CD4-positive, alpha-beta T cell treated with Interleukin-4 for 4 hours (primary cell): ENCODE data around the gene SPRN.
A peak's percentile ranks its signal among the peaks of the same experiment; 100 is the strongest.
"Not testable (repeated sequence)": the region's sequence is repeated elsewhere in the genome, so short reads cannot be mapped to it uniquely, and the experiment has no call there.

Source experiments
- DNase-seq: peaks from one replicate; pipeline ENCODE4 v3.0.0-alpha.2; 2020

Gene SPRN

DNA sequence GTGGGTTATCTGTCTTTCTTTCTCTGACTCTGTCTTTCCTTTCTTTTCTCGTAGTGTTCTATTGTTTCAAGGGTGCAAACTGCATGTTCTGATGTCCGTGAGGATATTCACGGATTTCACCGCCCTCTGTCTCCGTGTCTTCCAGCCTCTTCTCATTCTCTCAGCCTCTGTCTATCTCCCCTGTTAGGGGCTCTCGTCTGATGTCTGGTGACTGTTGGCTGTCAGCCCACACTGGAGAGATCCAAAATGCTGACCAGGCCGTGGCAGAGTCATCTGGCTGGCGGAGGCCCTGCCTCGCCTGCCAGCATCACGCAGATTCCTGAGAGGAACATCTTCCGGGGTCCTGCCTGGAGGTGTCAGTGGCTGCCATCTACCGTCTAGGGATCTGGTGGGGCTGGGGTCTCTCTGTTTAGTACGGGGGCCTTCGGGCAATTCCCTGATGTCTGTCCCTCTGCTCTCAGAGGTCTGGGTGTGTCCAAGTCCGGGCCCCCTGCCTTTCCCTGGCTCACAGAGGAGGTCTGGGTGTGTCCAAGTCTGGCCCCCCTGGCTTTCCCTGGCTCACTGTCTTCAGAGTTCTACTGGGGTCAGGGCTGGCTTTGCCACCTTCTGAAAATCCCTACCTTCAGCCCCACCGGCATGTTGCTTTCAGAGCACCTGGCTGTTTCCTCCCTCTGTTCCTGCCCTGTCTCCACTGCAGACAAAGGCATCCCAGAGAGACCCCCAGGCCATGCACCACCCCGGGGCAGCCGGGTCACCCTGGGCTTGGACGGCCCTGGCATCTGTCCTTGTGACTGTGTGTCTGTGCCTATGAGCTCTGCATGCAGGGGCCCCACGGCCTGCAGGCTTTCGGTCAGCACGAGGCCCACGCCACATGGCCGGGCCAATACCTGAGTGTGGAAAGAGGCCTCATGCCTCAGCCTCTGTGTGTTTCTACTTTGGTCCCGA lies 15.4 kb upstream of the SPRN start:
- no peak for DNase-seq

DNA sequence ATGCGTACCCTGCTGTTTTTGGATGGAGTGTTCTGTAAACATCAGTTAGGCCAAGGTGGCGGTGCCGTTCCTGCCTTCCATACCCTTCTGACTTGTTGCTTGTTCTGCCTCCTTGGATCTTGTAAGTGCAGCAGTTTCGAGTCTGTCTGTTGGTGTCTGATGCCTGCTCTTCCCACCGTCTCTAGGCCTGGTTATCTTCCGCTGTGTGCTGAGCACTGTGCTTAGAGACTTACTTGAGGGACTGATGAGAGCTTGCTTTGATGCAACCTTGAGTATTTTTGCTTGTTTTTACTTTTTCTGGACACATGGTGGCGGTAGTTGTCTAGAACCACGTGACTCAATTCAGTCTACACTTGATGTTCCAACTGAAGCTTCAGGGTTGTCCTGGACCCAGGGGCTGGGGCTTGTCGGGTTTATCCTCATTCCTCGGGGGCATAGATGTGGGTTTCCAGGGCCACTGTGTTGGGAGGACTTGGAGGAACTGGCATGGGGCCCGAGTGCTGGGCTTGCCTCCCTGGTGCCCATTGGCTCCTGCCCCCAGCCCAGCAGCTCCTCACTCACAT lies 14.4 kb upstream of the SPRN start:
- DNase-seq, result peak; percentile 42

DNA sequence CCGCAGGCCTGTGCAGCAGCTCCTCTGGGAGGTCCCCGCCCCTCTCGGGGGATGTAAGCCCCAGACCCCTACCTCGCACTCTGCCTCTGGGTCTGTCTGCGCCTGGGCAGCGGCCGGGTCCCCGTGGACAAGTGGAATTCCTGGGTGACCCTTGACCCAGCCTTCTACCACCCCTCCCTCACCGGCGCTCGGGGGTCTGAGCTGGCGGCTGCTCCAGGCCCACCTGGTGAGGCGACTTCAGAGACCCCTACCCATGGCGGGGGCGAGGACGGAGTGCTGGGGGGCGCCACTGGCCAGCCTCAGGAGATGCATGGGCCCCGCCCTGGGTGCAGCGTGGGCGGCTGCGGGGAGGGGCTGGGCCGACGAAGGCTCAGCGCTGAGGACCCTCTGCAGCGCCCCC lies 8.4 kb upstream of the SPRN start:
- not testable (repeated sequence) for DNase-seq

DNA sequence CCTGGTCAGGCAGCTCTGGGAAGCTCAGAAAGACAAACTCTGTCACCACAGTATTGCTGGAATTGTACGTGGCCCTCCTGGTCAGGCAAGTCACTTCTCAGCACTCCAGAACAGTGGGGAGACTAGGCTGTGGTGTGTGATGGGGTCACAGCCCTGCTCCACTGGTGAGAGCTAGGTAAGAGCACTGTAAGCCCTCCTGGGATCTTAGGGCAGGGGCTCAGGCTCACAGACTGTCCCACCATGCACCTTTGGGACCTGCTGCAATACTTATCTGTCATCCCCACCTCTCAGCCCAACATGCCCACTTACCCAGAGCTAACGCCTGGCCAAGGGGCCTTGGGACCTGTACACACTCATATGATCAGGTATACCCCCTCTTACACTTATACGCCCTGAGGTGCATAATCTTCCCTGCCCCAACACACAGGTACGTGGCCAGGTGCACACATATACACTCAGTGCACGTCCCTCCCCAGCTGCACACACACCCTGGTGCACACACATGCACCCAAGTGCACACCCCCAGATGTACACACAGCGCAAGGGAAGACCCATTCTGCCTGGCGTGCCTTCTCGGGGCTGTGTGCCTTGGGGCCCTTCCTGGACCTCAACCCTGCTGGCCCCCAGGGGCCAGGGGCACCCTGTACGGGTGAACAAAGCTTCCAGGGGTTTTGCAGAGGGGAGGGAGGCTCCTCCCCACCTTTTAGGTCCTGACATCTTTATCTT lies 7.6 kb upstream of the SPRN start:
- not testable (repeated sequence) for DNase-seq

DNA sequence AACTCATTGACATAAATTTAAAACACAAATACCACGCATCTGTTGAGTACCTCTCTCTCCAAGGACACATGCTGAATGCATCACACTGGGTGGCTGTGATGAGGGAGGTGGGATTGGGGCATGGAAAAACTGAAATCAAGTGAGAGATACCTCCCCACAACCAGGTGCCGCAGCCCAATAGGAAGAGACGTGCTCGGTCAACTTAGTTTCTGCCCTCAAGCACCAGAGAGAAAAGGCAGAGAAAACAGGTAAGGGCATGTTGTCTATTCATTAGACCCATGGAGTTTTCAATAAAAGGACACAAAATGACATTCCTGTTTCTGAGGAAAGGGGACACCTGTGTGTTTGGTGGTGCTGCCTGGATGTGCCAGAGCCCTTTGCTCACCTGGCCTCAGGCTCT lies 5.1 kb upstream of the SPRN start:
- not testable (repeated sequence) for DNase-seq

DNA sequence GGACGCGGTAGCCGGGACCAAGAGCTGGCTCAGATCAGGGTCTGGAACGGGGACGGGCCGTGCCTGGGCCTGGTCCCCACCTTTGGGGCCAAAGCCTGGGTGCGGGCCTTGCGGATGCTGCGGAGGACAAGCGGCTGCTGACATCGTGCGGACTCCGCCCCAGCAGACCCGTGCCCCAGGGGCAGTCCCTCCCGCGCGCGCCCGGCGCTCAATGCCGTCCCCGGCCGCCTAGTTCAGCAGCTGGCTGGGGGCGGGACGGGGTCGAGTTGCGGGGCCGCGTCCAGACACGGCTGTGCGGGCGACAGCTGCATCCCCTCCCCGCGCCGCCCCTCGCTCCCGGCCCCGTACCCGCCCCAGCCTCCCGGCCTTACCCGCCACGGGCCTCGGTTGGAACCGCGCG lies 323 bp downstream of the SPRN start:
- DNase-seq, result not testable (repeated sequence)

DNA sequence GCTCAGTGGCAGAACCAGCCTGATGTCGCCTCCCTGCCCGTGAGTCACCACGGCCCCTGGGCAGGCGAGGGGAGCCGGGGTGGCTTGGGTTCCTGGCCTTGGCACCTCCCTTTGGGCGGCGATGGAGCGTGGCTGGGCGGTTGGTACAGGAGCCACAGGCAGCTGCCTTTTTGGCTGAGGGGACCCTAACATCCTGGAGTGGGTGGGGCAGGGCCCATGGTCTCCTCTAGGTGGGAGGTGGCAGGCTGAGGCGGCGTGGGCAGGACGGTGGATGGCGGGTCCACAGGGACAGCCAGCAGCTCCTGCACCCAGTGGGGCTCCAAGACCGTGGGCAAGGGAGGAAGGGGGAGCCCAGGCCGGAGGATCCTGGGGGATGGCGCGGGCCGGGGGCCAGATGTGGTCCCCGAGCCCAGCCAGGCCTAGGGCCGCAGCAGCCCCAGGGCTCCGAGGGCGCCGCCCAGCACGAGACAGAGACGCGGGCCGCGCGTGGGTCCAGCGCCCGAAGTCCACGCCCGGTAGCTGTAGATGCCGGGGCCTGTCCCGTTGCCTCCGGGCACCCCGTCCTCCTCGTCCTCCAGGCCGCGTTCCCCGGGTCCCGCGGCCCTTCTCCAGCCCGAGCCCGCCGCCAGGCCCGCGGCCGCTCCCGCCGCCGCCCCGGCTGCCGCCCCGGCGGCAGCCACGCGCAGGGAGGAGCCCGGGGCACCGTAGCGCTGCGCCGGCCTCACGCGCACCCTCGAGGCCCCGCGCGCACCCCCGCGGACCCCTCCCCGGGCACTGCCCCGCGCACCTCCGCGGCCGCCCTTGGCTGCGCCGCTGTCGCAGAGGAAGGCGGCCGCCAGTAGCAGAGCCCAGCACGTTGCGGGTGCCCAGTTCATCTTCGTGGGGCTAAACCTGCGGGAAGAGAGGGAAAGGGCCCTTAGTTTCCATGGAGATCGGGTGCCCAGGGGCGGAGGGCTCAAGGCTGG lies 1.3 kb downstream of the SPRN start:
- no peak for DNase-seq

DNA sequence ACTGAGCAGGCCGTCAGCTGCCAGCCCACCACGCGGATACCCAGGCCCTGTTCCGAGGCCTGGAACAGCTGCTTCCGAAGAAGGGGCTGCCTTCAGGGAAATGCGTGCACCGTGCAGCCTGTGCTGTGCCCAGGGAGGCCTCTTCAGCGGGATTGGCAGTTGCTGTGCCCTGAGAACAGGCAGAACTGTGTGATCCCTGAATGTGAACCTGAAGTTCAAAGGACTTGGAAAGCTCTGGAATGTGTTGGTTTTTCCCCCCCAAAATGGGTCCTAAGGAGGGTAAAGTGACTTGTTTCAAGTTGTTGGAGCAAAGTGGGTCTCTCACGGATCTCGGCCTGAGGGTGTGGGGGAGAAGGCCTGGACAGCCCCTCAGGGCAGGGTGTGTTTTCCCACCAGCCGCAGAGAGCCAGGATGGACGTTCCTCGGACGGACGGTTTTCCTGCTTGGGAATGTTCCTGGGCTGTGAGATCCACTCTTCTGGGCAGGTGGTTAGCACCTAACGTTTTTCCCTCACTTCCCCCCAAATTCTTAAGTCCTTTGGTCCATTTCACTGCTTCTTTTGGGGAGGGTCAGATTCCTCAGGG lies 2.1 kb downstream of the SPRN start:
- no peak for DNase-seq

DNA sequence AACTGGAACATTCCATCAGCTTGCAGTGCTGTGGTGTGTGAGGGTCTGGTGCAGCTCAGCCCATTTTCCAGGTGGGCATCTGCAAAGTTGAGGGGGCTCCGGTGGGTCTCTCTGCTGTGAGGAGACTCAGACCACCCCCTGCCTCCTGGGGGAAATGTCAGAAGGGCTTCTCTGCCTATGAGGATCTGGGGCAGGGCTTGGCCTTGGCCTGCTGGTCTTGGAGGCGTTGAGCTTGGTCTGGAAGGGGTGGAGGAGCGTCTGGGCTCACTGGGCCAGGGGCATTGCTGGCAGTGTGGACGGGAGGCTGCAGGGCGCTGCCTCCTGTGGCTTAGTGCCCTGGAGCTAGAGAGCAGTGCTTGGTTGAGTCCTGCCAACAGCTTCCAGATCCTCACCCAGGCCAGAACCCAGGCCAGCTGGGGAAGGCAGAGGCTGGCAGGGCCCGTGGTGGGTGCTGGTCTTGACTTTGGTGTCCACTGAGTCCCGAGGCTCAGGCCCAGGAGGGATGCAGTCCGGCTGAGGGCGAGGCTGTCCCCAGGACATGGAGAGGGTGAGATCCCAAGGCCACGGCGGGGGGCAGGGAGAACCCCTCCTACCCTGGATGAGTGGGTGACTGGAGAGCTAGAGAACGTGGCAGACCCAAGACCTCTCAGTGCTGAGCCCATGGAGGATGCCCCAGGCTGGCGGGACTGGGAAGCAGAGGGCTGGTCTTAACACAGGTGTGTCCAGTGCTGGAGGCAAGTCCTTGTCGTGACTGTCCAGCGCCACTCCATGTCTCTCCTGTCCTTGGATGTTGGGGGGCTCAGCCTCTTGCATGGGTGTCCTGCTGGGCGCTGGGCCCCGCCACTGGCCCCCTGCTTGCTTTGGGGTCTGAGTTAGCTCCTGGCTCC lies 2.8 kb downstream of the SPRN start:
- no peak for DNase-seq

DNA sequence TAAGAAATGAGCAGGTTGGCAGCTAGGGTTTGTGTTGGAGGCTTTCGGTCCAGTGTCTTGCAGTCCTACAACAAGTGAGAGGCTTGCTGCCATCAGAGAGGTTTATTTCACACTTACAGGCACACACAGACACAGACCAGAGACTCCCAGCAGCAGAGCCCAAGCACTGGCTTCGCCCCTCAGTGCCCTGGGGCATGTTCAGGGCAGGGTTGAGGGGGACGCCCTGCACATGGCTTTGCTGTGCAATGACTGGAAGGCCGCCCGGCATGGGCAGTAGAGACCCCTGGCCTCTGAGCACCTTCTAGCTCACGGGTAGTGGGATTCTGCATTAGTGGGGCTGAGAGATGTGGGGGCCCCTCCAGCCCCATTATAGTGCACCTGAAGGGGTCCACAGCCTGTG lies 3.8 kb downstream of the SPRN start:
- DNase-seq, result no peak

DNA sequence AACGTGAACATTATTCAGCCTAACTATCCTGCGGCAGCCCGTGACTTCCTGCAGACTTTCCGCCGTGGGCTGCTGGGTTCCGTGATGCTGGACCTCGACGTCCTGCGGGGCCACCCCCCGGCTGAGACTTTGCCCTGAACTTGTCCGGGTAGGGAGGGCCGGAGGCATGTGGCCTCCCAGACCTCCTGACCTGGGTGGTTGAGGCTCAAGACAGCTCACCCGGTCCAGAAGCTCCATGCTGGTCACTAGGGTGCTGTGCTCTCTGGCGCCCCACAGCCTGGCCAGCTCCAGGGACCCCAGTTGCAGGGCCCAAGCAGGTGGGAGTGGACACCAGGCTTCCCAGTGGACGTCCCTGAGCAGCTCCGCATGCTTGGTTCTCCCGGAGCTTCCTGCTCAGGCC lies 4.4 kb downstream of the SPRN start:
- no peak for DNase-seq

DNA sequence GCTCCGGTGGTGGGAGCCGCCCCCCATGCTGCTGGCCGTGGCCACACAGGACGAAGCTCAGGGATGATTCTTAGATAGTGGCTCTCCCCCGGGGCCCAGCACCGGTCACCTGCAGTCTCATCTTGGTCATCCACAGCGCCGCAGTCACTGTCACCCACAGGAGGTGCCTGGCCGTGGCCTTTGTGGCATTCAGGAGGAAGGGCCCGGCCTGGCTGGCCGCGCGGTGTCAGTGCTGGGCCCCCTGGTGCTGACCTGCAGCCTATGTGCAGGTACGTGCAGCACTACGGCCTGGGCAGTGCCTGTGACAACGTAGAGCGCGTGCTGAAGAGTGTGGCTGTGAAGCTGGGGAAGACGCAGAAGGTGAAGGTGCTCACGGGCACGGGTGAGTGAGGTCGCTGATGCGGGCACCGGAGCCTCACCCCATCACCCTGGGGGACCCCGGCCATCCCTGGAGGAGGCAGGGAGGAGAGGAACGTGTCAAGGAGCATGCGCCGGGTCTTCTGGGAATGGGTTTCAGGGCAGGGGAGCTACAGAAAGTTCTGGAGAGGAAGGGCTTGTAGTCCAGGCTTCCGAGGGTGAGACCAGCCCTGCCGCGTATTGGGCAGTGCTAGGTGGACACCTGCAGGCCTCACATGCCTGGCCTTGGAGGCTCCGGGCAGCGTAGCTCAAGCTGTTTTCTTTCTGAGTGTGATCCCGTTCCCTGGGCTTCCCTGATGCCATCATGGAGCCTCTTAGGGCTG lies 5.0 kb downstream of the SPRN start:
- DNase-seq, result no peak

DNA sequence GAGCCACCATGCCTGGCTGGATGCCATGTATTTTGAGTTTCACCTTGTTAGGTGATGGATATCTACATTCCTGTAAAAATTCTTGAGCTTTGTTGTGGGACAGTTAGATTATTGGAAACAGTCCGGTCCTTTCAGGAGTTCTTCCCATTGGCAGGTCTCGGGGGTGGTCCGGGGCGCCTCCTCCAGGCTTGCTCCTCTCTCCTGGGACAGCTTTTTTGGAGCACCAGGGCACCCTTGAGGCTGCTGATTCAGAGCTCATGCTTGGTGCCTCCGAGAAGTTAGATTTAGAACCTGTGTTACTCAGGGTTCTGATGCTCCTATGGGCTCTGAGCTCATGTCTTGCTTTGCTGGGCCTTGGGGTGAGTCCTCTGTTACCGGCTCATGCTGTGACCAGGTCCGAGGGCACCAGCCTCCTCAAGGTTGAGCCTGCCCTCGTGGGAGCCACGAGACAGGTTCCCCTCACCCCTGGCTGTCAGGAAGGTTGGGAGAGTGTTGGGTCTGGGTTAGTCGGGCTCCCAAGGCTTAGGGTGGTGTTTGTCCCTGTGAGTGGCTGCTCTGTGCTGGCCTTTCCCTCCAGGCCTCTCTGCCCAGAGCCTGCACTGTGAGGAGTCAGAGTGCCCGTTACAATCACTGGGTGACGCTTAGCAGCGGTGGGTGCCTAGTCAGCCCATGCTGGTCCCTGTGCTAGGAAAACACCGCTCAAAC lies 6.0 kb downstream of the SPRN start:
- no peak for DNase-seq

DNA sequence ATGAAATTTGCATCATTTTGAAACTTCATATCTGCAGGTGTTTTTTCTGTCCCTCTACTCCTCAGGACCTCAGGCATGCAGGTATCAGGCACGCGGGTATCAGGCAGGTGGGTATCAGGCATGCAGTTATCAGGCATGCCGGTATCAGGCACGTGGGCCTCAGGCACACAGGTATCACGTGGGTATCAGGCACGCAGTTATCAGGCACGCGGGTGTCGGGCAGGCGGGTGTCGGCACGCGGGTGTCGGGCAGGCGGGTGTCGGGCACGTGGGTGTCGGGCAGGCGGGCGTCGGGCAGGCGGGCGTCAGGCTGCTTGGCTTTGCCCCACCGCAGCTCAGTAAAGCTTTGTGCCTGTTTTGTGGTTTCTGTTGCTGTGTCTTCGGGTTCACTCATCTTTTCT lies 8.7 kb downstream of the SPRN start:
- no peak for DNase-seq

DNA sequence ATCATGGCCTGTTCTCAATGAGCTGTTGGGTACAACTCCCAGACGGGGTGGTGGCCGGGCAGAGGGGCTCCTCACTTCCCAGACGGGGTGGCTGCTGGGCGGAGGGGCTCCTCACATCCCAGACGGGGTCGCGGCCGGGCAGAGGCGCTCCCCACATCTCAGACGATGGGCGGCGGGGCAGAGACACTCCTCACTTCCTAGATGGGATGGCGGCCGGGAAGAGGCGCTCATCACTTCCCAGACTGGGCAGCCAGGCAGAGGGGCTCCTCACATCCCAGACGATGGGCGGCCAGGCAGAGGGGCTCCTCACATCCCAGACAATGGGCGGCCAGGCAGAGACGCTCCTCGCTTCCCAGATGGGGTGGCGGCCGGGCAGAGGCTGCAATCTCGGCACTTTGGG lies 10.0 kb downstream of the SPRN start:
- not testable (repeated sequence) for DNase-seq

DNA sequence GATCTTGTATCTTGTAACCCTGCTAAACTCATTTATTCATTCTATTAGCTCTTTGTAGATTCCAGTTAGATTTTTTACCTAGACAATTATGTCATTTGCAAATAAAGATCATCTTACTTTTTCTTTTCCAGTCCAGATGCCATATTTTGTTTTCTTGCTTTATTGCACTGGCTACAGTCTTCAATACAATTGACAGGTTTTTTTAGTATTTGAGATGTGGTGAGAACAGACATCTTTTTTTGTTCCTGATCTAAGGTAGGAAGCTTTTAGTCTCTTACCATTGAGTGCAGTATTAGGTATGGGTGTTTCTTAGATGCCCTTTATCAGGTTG lies 12.1 kb downstream of the SPRN start:
- no peak for DNase-seq

DNA sequence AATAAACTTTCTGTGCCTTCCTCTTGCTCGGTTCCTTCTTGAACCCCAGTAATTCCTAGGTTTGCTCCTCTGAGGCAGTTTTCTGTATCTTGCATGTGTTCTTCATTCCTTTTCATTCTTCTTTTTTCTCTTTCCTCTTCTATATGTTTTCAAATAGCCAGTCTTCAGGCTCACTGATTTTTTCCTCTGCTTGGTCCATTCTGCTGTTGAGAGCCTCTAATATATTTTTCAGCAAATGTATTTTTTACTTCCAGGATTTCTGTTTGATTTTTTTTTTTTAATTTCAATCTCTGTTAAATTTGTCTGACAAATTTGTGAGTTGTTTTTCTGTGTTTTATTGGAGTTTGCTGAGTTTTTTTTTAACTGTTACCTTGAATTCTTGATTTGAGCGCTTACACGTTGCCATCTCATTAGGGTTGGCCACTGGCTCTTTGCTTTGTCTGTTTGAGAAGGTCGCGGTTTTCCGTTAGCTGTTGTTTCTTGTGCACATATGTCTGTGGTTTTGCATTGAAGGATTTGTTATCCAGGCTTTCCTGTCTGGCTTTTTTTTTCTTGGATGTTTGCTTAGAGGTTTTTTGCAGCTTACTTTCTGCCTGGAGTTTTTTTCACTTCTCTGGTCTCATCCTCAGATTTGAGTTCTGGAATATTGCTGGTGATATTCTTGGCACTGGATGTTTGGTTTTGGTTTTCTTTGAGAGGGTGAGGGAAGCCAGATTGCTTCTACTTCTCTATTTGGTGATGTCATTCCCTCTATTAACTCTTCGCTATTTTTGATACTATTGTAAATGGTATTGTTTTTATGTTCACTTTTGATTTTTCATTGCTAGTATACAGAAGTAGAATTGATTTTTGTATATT lies 12.7 kb downstream of the SPRN start:
- DNase-seq, result no peak

DNA sequence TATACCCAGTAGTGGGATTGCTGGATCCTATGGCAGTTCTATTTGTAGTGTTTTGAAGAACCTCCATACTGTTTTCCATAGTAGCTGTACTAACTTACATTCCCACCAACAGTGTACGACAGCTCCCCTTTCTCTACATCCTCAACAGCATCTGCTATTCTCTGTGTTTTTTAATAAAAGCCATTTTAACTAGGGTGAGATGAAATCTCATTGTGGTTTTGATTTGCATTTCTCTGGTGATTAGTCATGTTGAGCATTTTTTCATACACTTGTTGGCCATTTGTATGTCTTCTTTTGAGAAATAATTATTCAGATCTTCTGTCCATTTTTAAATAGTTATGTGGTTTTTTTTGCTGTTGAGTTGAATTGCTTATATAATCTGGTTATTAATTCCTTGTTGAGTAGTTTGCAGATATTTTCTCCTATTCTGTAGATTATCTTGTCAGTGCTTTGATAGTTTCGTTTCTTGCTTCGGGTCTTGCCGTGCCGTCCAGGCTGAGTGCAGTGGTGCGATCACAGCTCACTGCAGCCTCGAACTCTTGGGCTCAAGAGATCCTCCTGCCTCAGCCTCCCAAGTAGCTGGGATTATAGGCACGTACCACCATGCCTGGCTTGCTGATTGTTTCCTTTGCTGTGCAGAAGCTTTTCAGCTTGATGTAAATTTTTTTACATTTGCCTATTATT lies 18.4 kb downstream of the SPRN start:
- DNase-seq, result no peak
